Measurements from ENCODE around the gene RPL13.

DNA sequence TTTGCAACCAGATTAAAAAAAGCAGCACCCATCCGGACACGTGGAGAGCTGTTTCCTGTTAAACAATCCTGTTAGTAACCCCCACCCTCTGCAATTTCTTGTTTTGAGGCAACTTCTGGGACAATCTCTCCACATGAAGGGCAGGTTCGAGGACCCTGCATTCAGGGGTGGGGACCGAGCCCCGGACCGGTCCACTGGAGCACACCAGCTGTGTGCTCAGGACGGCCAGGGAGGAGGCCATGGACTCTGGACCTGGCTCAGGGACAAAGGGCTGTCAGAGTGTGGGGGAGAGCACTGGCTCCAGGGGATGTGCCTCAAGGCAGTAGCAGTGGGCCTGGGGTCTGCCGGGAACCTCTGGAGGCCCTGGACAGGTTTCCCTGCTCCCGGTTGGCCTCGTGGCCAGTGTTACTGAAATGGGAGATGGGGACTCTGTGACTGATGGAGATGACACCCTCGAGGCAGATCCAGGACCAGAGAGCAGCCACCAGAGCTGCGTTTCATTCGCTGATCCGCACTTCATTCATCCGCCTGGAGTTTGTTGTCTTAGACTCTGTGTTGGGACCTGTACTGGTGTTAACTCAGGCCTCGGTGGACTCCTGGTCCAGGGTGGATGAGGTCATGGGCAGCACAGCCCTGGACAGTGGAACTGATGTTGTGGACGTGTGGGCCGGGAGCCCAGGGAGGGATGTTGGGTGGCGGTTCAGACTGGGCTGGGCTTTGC is 12.2 kb downstream of the RPL13 start:
- TF ChIP-seq, protein P1, sequence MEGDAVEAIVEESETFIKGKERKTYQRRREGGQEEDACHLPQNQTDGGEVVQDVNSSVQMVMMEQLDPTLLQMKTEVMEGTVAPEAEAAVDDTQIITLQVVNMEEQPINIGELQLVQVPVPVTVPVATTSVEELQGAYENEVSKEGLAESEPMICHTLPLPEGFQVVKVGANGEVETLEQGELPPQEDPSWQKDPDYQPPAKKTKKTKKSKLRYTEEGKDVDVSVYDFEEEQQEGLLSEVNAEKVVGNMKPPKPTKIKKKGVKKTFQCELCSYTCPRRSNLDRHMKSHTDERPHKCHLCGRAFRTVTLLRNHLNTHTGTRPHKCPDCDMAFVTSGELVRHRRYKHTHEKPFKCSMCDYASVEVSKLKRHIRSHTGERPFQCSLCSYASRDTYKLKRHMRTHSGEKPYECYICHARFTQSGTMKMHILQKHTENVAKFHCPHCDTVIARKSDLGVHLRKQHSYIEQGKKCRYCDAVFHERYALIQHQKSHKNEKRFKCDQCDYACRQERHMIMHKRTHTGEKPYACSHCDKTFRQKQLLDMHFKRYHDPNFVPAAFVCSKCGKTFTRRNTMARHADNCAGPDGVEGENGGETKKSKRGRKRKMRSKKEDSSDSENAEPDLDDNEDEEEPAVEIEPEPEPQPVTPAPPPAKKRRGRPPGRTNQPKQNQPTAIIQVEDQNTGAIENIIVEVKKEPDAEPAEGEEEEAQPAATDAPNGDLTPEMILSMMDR (IDR thresholded peaks at IDR 0.05) = no peak
- TF ChIP-seq EZH2 (IDR thresholded peaks at IDR 0.05) = no peak

Measured in neural progenitor cell (in vitro differentiated cells).